ENCODE data around the gene TRAK1.
"Not testable (repeated sequence)": the region's sequence is repeated elsewhere in the genome, so short reads cannot be mapped to it uniquely, and the experiment has no call there.

Gene TRAK1

DNA sequence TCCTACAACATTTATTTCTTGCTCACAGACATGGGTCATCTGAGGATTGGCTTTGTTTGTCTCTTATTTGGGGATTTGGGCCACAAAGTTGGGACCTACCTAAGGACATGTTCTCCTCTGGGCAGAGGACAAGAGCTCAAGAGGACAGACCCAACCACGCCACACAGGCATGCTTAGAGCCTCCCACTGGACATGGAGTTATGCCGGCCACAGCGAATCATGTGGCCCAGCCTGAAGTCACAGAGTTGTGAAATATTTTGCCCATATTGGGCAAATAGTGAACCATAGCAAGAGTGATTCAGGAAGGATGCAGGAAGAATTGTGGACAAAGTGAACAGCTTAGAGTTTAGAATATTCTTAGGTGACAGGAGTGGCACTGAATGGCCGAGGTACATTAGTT, 9.9 kb downstream of the TRAK1 start:
- H2BK5ac ChIP-seq (ENCODE audit: low read depth, low read length, poor library complexity) = peak overlapping the region; percentile 43
- no peak overlapping the region for H3K4ac ChIP-seq (ENCODE audit: low read depth, low read length)
- H3K79me1 ChIP-seq (ENCODE audit: low read length) = peaks cover 10% of the 10 kb centered on the region
- peak overlapping the region; percentile 24 for H3K18ac ChIP-seq (ENCODE audit: low read length)
- no peak overlapping the region for H3K14ac ChIP-seq (ENCODE audit: low read length)
- no peak overlapping the region for H2BK12ac ChIP-seq (ENCODE audit: low read length)
- H3K36me3 ChIP-seq (ENCODE audit: control insufficient read depth in 1 of 2, insufficient read depth in 2 of 2, low read length in 2 of 2) = peaks cover 12% of the 10 kb centered on the region in 2 experiments
- H2AK5ac ChIP-seq (ENCODE audit: low read length) = no peak overlapping the region
- H2BK120ac ChIP-seq (ENCODE audit: insufficient read depth, low read length, poor library complexity) = no peak overlapping the region
- H3K9me3 ChIP-seq (ENCODE audit: insufficient read depth, low read depth, low read length) = no peaks in the 10 kb centered on the region
- no peak overlapping the region for H3K4me2 ChIP-seq (ENCODE audit: low read length)
- DNase-seq = peak; percentile 23 to 78
- peak overlapping the region; percentile 8 for H4K91ac ChIP-seq (ENCODE audit: low read depth, low read length)
- no peak overlapping the region for H3K9ac ChIP-seq (ENCODE audit: low read length)
- H3K4me1 ChIP-seq (ENCODE audit: control insufficient read depth in 1 of 2, insufficient read depth in 2 of 2, low read length in 2 of 2) = peaks cover 11 to 17% of the 10 kb centered on the region in 2 experiments
- H3K23ac ChIP-seq (ENCODE audit: low read length) = no peak overlapping the region
- peak overlapping the region; percentile 45 for H3K27ac ChIP-seq (ENCODE audit: low read depth, low read length)
- peaks cover 2% of the 10 kb centered on the region for H3K79me2 ChIP-seq (ENCODE audit: control insufficient read depth, insufficient read depth, low read length, poor library complexity)
- no peak overlapping the region for H4K12ac ChIP-seq (ENCODE audit: low read depth, low read length)
- H3K27me3 ChIP-seq (ENCODE audit: insufficient read depth, low read length) = no peaks in the 10 kb centered on the region
- WGBS (ENCODE audit: extremely low coverage, insufficient coverage, insufficient read length) = no CpG with 5 or more reads among the region's 4 CpGs
- H4K8ac ChIP-seq (ENCODE audit: low read depth, low read length) = peak overlapping the region; percentile 18
- H2AFZ ChIP-seq (ENCODE audit: insufficient read depth, low read length, poor library complexity) = no peak overlapping the region
- no peak overlapping the region for H3K4me3 ChIP-seq (ENCODE audit: low read depth, low read length)

DNA sequence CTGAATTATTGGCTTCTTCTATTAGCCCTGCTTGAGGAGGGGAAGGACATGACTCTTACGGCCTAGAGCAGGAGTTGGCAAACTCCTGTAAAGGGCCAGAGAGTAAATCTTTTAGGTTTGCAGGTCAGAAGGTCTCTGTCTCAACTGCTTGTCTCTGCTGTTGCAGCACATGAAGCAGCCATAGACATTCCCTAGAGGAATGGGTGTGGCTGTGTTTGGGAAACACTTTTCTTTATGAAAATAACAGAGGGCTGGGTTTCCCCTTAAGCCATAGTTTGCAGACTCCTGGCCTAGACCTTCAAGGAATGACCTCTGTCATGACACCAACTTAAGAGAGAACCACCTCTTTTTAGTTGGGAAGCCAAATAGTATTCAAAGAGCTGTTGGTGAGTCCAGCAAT, 10.3 kb downstream of the TRAK1 start:
- Histone ChIP-seq H3K23ac (ENCODE audit: low read length) (no peak overlapping the region), H2BK5ac (ENCODE audit: low read depth, low read length, poor library complexity) (peak overlapping the region; percentile 43), H3K18ac (ENCODE audit: low read length) (peak overlapping the region; percentile 24), H3K14ac (ENCODE audit: low read length) (no peak overlapping the region), H4K91ac (ENCODE audit: low read depth, low read length) (peak overlapping the region; percentile 8), H3K27ac (ENCODE audit: low read depth, low read length) (peak overlapping the region; percentile 45), H2AK5ac (ENCODE audit: low read length) (no peak overlapping the region), H3K4me1 (ENCODE audit: control insufficient read depth in 1 of 2, insufficient read depth in 2 of 2, low read length in 2 of 2) (peaks cover 11 to 17% of the 10 kb centered on the region in 2 experiments), H2AFZ (ENCODE audit: insufficient read depth, low read length, poor library complexity) (no peak overlapping the region), H2BK120ac (ENCODE audit: insufficient read depth, low read length, poor library complexity) (no peak overlapping the region), H3K79me1 (ENCODE audit: low read length) (peaks cover 10% of the 10 kb centered on the region), H3K9me3 (ENCODE audit: insufficient read depth, low read depth, low read length) (no peaks in the 10 kb centered on the region), H3K36me3 (ENCODE audit: control insufficient read depth in 1 of 2, insufficient read depth in 2 of 2, low read length in 2 of 2) (peaks cover 12% of the 10 kb centered on the region in 2 experiments), H3K4me2 (ENCODE audit: low read length) (no peak overlapping the region), H2BK12ac (ENCODE audit: low read length) (no peak overlapping the region), H3K9ac (ENCODE audit: low read length) (no peak overlapping the region), H3K79me2 (ENCODE audit: control insufficient read depth, insufficient read depth, low read length, poor library complexity) (peaks cover 2% of the 10 kb centered on the region), H3K27me3 (ENCODE audit: insufficient read depth, low read length) (no peaks in the 10 kb centered on the region), H4K12ac (ENCODE audit: low read depth, low read length) (no peak overlapping the region), H3K4me3 (ENCODE audit: low read depth, low read length) (no peak overlapping the region), H3K4ac (ENCODE audit: low read depth, low read length) (no peak overlapping the region), H4K8ac (ENCODE audit: low read depth, low read length) (peak overlapping the region; percentile 18)
- WGBS (ENCODE audit: extremely low coverage, insufficient coverage, insufficient read length) = no CpG with 5 or more reads among the region's 1 CpG
- peak in 1 of 2 donors; percentile 10 for DNase-seq

DNA sequence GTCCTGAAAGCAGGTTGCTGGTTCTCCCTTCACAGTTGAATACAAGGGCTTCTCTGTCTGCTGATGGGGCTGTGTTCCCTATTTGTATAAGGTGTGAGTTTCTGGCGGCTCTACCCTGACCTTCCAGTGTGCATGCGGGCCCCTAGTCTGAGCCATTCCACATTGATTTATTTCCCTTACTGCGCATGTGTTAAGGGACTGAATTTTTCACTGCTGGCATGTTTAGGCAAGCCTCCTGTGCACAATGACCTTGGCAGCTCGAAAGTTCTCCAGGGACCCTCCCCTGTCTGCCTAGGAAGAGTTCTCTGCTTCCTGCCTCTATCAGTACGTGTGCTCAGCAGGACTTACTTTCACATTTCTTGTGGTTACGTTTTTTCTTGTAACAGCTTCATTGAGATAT, 11.4 kb downstream of the TRAK1 start:
- Histone ChIP-seq H3K27ac (ENCODE audit: low read depth, low read length) (no peak overlapping the region), H2AK5ac (ENCODE audit: low read length) (peak overlapping the region; percentile 22), H2BK5ac (ENCODE audit: low read depth, low read length, poor library complexity) (no peak overlapping the region), H3K36me3 (ENCODE audit: control insufficient read depth in 1 of 2, insufficient read depth in 2 of 2, low read length in 2 of 2) (peaks cover 12 to 14% of the 10 kb centered on the region in 2 experiments), H3K27me3 (ENCODE audit: insufficient read depth, low read length) (no peaks in the 10 kb centered on the region), H3K79me1 (ENCODE audit: low read length) (peaks cover 10% of the 10 kb centered on the region), H3K14ac (ENCODE audit: low read length) (no peak overlapping the region), H3K4ac (ENCODE audit: low read depth, low read length) (peak overlapping the region; percentile 15), H4K8ac (ENCODE audit: low read depth, low read length) (no peak overlapping the region), H2AFZ (ENCODE audit: insufficient read depth, low read length, poor library complexity) (peak overlapping the region; percentile 23), H4K91ac (ENCODE audit: low read depth, low read length) (peak overlapping the region; percentile 39), H3K79me2 (ENCODE audit: control insufficient read depth, insufficient read depth, low read length, poor library complexity) (peaks cover 2% of the 10 kb centered on the region), H2BK12ac (ENCODE audit: low read length) (peak overlapping the region; percentile 75), H3K4me3 (ENCODE audit: low read depth, low read length) (no peak overlapping the region), H2BK120ac (ENCODE audit: insufficient read depth, low read length, poor library complexity) (peak overlapping the region; percentile 41), H3K9ac (ENCODE audit: low read length) (no peak overlapping the region), H3K4me1 (ENCODE audit: control insufficient read depth in 1 of 2, insufficient read depth in 2 of 2, low read length in 2 of 2) (peaks cover 11 to 17% of the 10 kb centered on the region in 2 experiments), H4K12ac (ENCODE audit: low read depth, low read length) (no peak overlapping the region), H3K18ac (ENCODE audit: low read length) (peak overlapping the region; percentile 68), H3K9me3 (ENCODE audit: insufficient read depth, low read depth, low read length) (no peaks in the 10 kb centered on the region), H3K23ac (ENCODE audit: low read length) (no peak overlapping the region), H3K4me2 (ENCODE audit: low read length) (no peak overlapping the region)
- no peak for DNase-seq
- no CpG with 5 or more reads among the region's 6 CpGs for WGBS (ENCODE audit: extremely low coverage, insufficient coverage, insufficient read length)

DNA sequence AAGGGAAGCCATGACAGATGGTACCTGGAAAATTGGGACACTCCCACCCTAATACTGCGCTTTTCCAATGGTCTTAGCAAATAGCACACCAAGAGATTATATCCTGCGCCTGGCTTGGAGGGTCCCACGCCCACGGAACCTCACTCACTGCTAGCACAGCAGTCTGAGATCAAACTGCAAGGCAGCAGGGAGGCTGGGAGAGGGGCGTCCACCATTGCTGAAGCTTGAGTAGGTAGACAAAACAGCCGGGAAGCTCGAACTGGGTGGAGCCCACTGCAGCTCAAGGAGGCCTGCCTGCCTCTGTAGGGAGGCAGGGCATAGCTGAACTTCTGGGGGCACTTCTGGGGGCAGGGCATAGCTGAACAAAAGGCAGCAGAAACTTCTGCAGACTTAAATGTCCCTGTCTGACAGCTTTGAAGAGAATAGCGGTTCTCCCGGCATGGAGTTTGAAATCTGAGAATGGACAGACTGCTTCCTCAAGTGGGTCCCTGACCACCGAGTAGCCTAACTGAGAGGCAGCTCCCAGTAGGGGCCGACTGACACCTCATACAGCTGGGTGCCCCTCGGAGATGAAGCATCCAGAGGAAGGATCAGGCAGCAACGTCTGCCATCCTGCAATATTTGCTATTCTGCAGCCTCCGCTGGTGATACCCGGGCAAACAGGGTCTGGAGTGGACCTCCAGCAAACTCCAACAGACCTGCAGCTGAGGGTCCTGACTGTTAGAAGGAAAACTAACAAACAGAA, 12.9 kb downstream of the TRAK1 start:
- H2BK5ac ChIP-seq (ENCODE audit: low read depth, low read length, poor library complexity); H3K79me1 ChIP-seq (ENCODE audit: low read length); H2AFZ ChIP-seq (ENCODE audit: insufficient read depth, low read length, poor library complexity); H3K9ac ChIP-seq (ENCODE audit: low read length); H3K9me3 ChIP-seq (ENCODE audit: insufficient read depth, low read depth, low read length); H3K18ac ChIP-seq (ENCODE audit: low read length); H3K79me2 ChIP-seq (ENCODE audit: control insufficient read depth, insufficient read depth, low read length, poor library complexity); H3K27ac ChIP-seq (ENCODE audit: low read depth, low read length); DNase-seq; H4K12ac ChIP-seq (ENCODE audit: low read depth, low read length); H3K4me2 ChIP-seq (ENCODE audit: low read length); H2BK120ac ChIP-seq (ENCODE audit: insufficient read depth, low read length, poor library complexity); H4K91ac ChIP-seq (ENCODE audit: low read depth, low read length); H3K4ac ChIP-seq (ENCODE audit: low read depth, low read length); H4K8ac ChIP-seq (ENCODE audit: low read depth, low read length); H3K4me3 ChIP-seq (ENCODE audit: low read depth, low read length); H2BK12ac ChIP-seq (ENCODE audit: low read length); H2AK5ac ChIP-seq (ENCODE audit: low read length); H3K23ac ChIP-seq (ENCODE audit: low read length); H3K14ac ChIP-seq (ENCODE audit: low read length); H3K27me3 ChIP-seq (ENCODE audit: insufficient read depth, low read length): not testable (repeated sequence)
- H3K4me1 ChIP-seq (ENCODE audit: control insufficient read depth in 1 of 2, insufficient read depth in 2 of 2, low read length in 2 of 2) = peaks cover 9 to 14% of the 10 kb centered on the region in 2 experiments
- no CpG with 5 or more reads among the region's 15 CpGs for WGBS (ENCODE audit: extremely low coverage, insufficient coverage, insufficient read length)
- peaks cover 12 to 14% of the 10 kb centered on the region in 2 experiments for H3K36me3 ChIP-seq (ENCODE audit: control insufficient read depth in 1 of 2, insufficient read depth in 2 of 2, low read length in 2 of 2)

All from trophoblast cell (in vitro differentiated cells and primary cell).